ENCODE data around the gene SCRN1.

- TF ChIP-seq POLR2A (IDR thresholded peaks at IDR 0.05) (no peak), CTCF (IDR thresholded peaks at IDR 0.05) (no peak)
Observed at GRCh38 chr7:29976266-29976665, 13.3 kb downstream of the SCRN1 start.

Measured in uterus (tissue), 2 donors.